Measurements from ENCODE around the gene FAM184A. TPM values are rescaled to one million over a fixed set of nuclear protein-coding genes. Genes with fewer than 3 reads are reported as not detected.

The FAM184A gene
- total RNA-seq, 1 donor from 2014 or later, result 2.0 TPM

DNA sequence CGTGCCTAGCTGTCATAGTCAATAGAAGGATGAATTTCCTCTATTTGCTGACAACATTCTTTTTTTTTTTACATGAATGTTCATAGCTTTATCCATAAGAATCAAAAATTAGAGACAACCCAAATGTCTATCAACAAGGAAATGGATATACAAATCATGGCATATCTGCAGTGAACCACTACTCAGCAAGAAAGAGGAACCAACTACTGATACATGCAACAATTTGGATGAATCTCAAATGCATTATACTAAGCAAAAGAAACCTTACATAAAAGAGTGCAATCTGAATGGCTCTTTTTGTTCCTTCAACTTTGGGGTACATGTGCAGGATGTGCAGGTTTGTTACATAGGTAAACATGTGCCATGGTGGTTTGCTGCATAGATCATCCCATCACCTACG lies 125.8 kb downstream of the FAM184A start:
- Mint-ChIP-seq H3K27me3 (ENCODE audit: low read depth, unreplicated experiment) (no peaks in the 10 kb centered on the region), H3K4me1 (ENCODE audit: low read depth, unreplicated experiment) (no peaks in the 10 kb centered on the region), H3K27ac (ENCODE audit: unreplicated experiment) (no peak overlapping the region), H3K36me3 (ENCODE audit: low read depth, unreplicated experiment) (no peaks in the 10 kb centered on the region), H3K4me3 (ENCODE audit: unreplicated experiment) (no peak overlapping the region), H3K9me3 (ENCODE audit: unreplicated experiment) (no peaks in the 10 kb centered on the region)
- Histone ChIP-seq H4K20me1 (ENCODE audit: insufficient read depth, low read length) (no peaks in the 10 kb centered on the region), H3K27ac (ENCODE audit: low read depth, low read length) (no peak overlapping the region), H2AFZ (ENCODE audit: low read depth, low read length) (no peak overlapping the region), H3K79me2 (ENCODE audit: insufficient read depth, low read length) (no peaks in the 10 kb centered on the region), H3K4me1 (ENCODE audit: insufficient read depth, low read length) (no peaks in the 10 kb centered on the region), H3K4me3 (ENCODE audit: insufficient read depth, low read depth, low read length) (no peak overlapping the region), H3K4me2 (ENCODE audit: low read length) (no peak overlapping the region), H3K27me3 (ENCODE audit: insufficient read depth, low read length) (no peaks in the 10 kb centered on the region), H3K36me3 (ENCODE audit: insufficient read depth, low read length) (no peaks in the 10 kb centered on the region), H3K9ac (ENCODE audit: low read length) (no peak overlapping the region), H3K9me3 (ENCODE audit: insufficient read depth, low read depth, low read length) (no peaks in the 10 kb centered on the region)
- FAIRE-seq (peak; percentile 20), DNase-seq (ENCODE audit: low read depth) (no peak)
- TF ChIP-seq, protein P1, sequence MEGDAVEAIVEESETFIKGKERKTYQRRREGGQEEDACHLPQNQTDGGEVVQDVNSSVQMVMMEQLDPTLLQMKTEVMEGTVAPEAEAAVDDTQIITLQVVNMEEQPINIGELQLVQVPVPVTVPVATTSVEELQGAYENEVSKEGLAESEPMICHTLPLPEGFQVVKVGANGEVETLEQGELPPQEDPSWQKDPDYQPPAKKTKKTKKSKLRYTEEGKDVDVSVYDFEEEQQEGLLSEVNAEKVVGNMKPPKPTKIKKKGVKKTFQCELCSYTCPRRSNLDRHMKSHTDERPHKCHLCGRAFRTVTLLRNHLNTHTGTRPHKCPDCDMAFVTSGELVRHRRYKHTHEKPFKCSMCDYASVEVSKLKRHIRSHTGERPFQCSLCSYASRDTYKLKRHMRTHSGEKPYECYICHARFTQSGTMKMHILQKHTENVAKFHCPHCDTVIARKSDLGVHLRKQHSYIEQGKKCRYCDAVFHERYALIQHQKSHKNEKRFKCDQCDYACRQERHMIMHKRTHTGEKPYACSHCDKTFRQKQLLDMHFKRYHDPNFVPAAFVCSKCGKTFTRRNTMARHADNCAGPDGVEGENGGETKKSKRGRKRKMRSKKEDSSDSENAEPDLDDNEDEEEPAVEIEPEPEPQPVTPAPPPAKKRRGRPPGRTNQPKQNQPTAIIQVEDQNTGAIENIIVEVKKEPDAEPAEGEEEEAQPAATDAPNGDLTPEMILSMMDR (IDR thresholded peaks at IDR 0.05; ENCODE audit: insufficient read depth, low read depth, low read length), result no peak
- no peak for TF ChIP-seq EZH2 (IDR thresholded peaks at IDR 0.05; ENCODE audit: insufficient read depth, low read length)

DNA sequence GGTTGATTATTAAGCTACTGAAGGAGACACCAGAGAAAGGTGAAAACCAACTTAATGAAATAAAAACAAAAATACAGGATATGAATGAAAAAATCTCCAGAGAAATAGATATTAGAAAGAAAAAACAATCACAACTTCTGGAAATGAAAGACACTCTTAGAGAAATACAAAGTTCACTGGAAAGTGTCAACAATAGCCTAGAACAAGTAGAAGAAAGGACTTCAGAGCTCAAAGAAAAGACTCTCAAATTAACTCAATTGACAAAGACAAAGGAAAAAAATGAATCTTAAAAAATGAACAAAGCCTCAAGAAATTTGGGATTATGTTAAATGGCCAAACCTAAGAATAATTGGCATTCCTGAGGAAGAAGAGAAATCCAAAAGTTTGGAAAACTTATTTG lies 133.2 kb downstream of the FAM184A start:
- no peak for TF ChIP-seq EZH2 (IDR thresholded peaks at IDR 0.05; ENCODE audit: insufficient read depth, low read length)
- TF ChIP-seq, protein P1 (IDR thresholded peaks at IDR 0.05; ENCODE audit: insufficient read depth, low read depth, low read length), result no peak
- DNase-seq (ENCODE audit: low read depth) (no peak), FAIRE-seq (no peak)
- H3K4me1 Mint-ChIP-seq (ENCODE audit: low read depth, unreplicated experiment), result no peaks in the 10 kb centered on the region
- Histone ChIP-seq H3K4me2 (ENCODE audit: low read length) (no peak overlapping the region), H3K79me2 (ENCODE audit: insufficient read depth, low read length) (no peaks in the 10 kb centered on the region), H2AFZ (ENCODE audit: low read depth, low read length) (no peak overlapping the region), H3K27ac (ENCODE audit: low read depth, low read length) (no peak overlapping the region), H3K4me1 (ENCODE audit: insufficient read depth, low read length) (no peaks in the 10 kb centered on the region), H4K20me1 (ENCODE audit: insufficient read depth, low read length) (no peaks in the 10 kb centered on the region), H3K9me3 (ENCODE audit: insufficient read depth, low read depth, low read length) (no peaks in the 10 kb centered on the region), H3K36me3 (ENCODE audit: insufficient read depth, low read length) (no peaks in the 10 kb centered on the region), H3K9ac (ENCODE audit: low read length) (no peak overlapping the region), H3K27me3 (ENCODE audit: insufficient read depth, low read length) (no peaks in the 10 kb centered on the region), H3K4me3 (ENCODE audit: insufficient read depth, low read depth, low read length) (no peak overlapping the region)
- no peak overlapping the region for H3K27ac Mint-ChIP-seq (ENCODE audit: unreplicated experiment)
- no peaks in the 10 kb centered on the region for H3K27me3 Mint-ChIP-seq (ENCODE audit: low read depth, unreplicated experiment)
- peaks cover 3% of the 10 kb centered on the region for H3K9me3 Mint-ChIP-seq (ENCODE audit: unreplicated experiment)
- peaks cover 3% of the 10 kb centered on the region for H3K36me3 Mint-ChIP-seq (ENCODE audit: low read depth, unreplicated experiment)
- no peak overlapping the region for H3K4me3 Mint-ChIP-seq (ENCODE audit: unreplicated experiment)

DNA sequence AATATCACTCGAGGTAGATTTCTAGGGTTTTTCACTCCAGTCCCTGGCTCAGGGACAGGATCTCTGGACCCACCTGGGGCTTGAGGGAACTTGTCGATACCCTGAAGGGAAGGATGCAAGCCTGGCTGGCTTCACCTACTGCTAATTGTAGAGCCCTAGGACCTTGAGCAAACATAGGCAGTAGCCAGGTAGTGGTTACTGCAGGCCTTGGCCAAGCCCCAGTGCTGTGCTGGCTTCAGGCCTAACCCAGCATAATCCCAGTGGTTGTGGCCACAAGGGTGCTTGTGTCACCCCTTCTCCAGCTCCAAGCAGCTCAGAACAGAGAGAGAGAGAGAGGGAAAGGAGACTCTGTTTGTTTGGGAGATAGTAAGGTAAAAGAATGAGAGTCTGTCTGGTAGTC lies 137.7 kb downstream of the FAM184A start:
- no peaks in the 10 kb centered on the region for H3K79me2 ChIP-seq (ENCODE audit: insufficient read depth, low read length)
- H3K4me2 ChIP-seq (ENCODE audit: low read length), result no peak overlapping the region
- FAIRE-seq, result no peak
- peaks cover 6% of the 10 kb centered on the region for H3K36me3 Mint-ChIP-seq (ENCODE audit: low read depth, unreplicated experiment)
- H3K27ac ChIP-seq (ENCODE audit: low read depth, low read length), result no peak overlapping the region
- H3K27me3 ChIP-seq (ENCODE audit: insufficient read depth, low read length), result no peaks in the 10 kb centered on the region
- H3K27ac Mint-ChIP-seq (ENCODE audit: unreplicated experiment), result no peak overlapping the region
- DNase-seq (ENCODE audit: low read depth), result no peak
- H3K4me1 ChIP-seq (ENCODE audit: insufficient read depth, low read length), result no peaks in the 10 kb centered on the region
- H3K9me3 Mint-ChIP-seq (ENCODE audit: unreplicated experiment), result peaks cover 3% of the 10 kb centered on the region
- H3K27me3 Mint-ChIP-seq (ENCODE audit: low read depth, unreplicated experiment), result no peaks in the 10 kb centered on the region
- no peak overlapping the region for H3K4me3 ChIP-seq (ENCODE audit: insufficient read depth, low read depth, low read length)
- H3K9me3 ChIP-seq (ENCODE audit: insufficient read depth, low read depth, low read length), result no peaks in the 10 kb centered on the region
- no peaks in the 10 kb centered on the region for H3K36me3 ChIP-seq (ENCODE audit: insufficient read depth, low read length)
- no peak overlapping the region for H3K9ac ChIP-seq (ENCODE audit: low read length)
- no peaks in the 10 kb centered on the region for H4K20me1 ChIP-seq (ENCODE audit: insufficient read depth, low read length)
- no peak overlapping the region for H2AFZ ChIP-seq (ENCODE audit: low read depth, low read length)
- TF ChIP-seq, protein P1 (IDR thresholded peaks at IDR 0.05; ENCODE audit: insufficient read depth, low read depth, low read length), result no peak
- no peak overlapping the region for H3K4me3 Mint-ChIP-seq (ENCODE audit: unreplicated experiment)
- H3K4me1 Mint-ChIP-seq (ENCODE audit: low read depth, unreplicated experiment), result no peaks in the 10 kb centered on the region

Measured in astrocyte (in vitro differentiated cells and primary cell).